Epidermal melanocyte (primary cell): ENCODE measurements around the gene WFDC13.
"Not testable (repeated sequence)": the region's sequence is repeated elsewhere in the genome, so short reads cannot be mapped to it uniquely, and the experiment has no call there.

Experiments used
- DNase-seq: peaks from one replicate; pipeline ENCODE4 v3.0.0; 2011; ENCODE audit warnings: low spot score; ENCODE audit not compliant: insufficient read length

WFDC13 gene, protein sequence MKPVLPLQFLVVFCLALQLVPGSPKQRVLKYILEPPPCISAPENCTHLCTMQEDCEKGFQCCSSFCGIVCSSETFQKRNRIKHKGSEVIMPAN

DNA sequence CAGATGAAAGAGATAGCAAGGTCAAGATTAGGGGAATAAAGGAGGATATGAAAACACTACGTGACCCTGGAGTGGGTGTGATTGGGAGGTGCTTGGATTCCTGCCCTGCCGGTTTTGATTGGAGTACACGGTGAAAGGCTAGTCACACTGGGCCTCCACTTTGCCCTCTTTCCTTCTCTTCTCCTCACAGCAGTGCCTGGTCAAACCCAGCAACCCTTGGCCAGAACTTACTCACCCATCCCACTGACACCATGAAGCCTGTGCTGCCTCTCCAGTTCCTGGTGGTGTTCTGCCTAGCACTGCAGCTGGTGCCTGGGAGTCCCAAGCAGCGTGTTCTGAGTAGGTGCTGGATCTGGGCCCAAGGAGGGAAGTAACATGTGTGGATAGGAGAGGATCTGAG, at the start of gene WFDC13:
Gene WFDC13 (plus strand): TSS at position 166 of the 400 bp plus-strand sequence. CDS start 86 bp downstream, at position 252.
- DNase-seq, result no peak

DNA sequence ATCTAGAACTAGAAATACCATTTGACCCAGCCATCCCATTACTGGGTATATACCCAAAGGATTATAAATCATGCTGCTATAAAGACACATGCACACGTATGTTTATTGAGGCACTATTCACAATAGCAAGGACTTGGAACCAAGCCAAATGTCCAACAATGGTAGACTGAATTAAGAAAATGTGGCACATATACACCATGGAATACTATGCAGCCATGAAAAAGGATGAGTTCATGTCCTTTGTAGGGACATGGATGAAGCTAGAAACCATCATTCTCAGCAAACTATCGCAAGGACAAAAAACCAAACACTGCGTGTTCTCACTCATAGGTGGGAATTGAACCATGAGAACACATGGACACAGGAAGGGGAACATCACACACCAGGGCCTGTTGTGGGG, 44.8 kb upstream of the WFDC13 start:
- not testable (repeated sequence) for DNase-seq

DNA sequence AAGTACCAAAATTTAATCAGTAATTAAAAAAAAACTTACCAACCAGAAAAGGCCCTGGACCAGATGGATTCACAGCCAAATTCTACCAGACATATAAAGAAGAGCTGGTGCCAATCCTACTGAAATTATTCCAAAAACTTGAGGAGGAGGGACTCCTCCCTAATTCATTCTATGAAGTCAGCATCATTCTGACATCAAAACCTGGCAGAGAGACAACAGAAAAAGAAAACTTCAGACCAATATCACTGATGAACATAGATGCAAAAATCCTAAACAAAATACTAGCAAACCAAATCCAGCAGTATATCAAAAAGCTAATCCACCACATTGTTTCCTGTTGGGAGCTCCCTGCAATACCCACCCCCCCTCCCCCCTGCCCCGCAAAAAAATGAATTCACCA, 31.7 kb upstream of the WFDC13 start, which contains the start of gene WFDC11:
Gene WFDC11 (minus strand): TSS at position 101 of the 400 bp plus-strand sequence. CDS start 19,639 bp downstream, outside the sequence.
- no peak for DNase-seq

DNA sequence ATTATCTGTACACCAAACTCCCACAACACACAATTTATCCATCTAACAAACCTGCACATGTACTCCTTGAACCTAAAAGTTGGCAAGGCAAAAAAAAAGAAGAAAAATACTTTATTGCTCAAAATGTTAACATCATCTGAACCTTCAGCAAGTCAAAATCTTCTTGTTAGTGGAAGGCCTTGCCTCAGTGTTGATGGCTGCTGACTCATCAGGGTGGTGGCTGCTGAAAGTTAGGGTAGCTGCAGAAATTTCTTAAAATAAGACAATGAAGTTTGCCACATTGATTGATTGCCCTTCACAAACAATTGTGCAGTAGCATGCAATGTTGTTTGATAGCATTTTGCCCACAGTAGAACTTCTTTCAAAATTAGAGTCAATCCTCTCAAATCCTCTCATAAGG, 29.1 kb upstream of the WFDC13 start:
- DNase-seq, result no peak

DNA sequence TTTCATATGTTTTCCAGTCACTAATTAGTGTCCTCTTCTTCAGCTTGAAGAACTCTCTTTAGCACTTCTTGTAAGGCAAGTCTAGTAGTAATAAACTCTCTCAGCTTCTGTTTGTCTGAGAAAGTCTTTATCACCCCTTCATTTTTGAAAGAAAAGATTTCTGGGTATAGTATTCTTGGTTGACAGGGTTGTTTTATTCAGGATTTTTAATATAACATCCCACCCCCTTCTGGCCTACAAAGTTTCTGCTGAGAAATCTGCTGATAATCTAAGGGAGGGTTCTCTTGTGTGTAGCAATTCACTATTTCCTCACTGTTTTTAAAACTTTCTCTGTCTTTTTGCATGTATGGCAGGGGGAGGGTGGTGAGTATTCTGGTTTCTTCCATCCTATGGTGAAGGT, 22.2 kb upstream of the WFDC13 start:
- no peak for DNase-seq

DNA sequence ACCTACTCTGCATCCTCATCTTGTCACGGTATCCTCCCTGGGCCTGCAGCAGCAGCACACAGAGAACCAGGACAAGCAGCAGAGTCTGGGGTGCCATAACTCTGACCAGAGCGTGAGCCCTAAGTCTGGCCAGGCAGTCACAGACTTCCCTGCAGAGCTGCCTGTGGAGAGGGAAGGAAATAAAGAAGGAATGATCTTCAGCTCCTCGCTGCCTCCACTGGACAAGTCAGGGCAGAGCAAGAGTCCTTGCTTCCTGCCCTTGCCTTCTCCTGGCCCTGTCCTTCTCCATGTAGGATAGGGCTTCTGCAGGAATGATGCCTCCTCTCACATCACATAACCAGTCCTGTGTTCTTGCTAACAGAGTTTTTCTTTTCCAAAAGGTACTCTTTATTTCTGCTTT, 15.9 kb upstream of the WFDC13 start:
- DNase-seq, result no peak

DNA sequence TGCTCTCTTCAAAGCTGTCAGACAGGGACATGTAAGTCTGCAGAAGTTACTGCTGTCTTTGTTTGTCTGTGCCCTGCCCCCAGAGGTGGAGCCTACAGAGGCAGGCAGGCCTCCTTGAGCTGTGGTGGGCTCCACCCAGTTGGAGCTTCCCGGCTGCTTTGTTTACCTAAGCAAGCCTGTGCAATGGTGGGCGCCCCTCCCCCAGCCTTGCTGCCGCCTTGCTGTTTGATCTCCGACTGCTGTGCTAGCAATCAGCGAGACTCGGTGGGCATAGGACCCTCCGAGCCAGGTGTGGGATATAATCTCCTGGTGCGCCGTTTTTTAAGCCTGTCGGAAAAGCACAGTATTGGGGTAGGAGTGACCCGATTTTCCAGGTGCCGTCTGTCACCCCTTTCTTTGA, 8.5 kb upstream of the WFDC13 start:
- not testable (repeated sequence) for DNase-seq

DNA sequence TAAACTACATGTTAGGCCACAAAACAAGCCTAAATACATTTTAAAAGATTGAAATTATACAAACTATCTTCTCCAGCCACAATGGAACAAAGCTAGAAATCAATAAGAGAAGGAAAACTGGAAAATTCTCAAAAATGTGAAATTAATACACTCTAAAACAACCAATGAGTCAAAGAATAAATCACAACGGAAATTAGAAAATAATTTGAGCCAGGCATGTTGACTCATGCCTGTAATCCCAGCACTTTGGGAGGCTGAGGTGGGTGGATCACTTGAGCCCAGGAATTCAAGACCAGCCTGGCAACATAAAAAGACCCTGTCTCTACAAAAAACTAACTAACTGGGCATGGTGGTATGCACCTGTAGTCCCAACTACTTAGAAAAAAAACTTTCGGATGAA, 6.3 kb upstream of the WFDC13 start:
- DNase-seq, result no peak

DNA sequence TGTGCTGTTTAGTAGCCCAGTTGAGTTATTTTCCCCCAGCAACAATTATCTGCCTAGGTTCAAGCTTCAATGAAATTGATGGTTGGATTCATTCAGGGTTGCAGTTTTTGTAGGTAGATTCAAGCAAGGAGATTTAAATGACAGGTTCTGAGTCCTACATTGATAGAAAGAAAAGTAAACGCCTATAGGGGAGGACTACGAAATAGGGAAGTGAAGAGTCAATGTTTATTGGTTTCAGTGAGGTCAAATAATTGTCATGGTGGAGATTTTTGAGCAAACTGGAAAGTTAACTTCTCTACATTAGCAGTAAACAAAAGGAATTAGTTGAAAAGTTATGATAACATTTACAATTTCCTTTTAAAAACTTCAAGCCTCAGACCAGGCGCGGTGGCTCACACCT, 734 bp upstream of the WFDC13 start:
- DNase-seq, result no peak

DNA sequence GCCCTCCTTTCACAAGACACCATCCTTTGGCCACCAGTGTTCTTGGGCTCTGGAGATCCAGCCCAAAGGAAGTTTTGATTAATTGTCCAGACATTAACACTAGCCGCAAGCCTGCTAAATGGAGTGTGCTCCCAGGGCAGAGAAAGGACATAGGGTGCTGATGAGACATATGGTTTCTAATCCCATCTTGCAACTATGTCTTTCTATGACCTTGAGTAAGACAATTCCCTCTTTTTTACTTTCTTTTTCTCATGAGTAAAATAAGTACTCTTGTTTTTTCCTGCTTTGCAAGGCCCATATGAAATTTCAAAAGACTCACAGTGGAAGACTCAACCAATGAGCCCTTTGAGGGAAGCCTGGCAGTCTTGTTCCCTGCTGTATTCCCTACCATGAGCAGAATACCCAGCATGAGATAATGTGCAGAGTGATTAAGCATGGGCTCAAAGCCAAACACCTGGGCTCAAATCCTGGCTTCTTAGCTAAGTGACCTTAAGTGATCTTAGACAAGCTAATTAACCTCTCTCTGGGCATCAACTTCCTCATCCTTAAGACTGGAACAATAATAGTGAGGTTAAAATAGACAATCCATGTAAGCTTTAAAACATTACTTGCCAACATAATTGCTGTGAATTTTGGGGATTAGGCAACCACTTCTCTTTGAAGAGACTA, 3.3 kb downstream of the WFDC13 start, which contains the start of gene WFDC10B:
Gene WFDC10B (minus strand): TSS at position 51 of the 669 bp plus-strand sequence. CDS start 19,027 bp downstream, outside the sequence.
- DNase-seq, result no peak

DNA sequence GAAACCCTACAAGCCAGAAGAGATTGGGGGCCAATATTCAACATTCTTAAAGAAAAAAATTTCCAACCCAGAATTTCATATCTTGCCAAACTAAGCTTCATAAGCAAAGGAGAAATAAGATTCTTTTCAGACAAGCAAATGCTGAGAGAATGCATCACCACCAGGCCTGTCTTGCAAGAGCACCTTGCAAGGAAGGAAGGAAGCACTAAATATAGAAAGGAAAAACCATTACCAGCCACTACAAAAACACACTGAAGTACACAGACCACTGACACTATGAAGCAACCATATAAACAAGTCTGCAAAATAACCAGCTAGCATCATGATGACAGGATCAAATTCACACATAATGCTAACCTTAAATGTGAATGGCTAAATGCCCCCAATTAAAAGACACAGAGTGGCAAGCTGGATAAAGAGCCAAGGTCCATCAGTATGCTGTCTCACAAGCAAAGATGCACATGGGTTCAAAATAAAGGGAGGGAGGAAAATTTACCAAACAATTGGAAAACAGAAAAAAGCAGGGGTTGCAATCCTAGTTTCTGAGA, 14.4 kb downstream of the WFDC13 start:
- DNase-seq, result not testable (repeated sequence)

DNA sequence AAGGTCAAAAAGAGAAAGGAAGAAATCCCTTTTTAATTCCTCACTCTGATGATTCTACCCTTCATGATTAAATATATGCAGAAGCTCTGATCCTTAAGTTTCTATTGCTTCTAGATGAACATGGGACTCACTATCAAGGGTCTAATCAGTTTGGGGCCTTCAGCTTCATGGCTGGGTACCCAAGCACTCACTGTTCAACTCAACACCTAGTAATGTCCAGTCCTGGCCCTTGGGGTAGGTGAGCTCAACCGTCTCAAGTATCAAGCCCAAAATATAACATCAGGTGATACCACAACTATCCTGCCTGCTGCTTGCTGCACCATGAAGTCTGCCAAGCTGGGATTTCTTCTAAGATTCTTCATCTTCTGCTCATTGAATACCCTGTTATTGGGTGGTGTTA, 20.2 kb downstream of the WFDC13 start, which contains the start of gene SPINT4:
Gene SPINT4 (plus strand): TSS at position 301 of the 400 bp plus-strand sequence. CDS start 21 bp downstream, at position 322.
- DNase-seq, result no peak

DNA sequence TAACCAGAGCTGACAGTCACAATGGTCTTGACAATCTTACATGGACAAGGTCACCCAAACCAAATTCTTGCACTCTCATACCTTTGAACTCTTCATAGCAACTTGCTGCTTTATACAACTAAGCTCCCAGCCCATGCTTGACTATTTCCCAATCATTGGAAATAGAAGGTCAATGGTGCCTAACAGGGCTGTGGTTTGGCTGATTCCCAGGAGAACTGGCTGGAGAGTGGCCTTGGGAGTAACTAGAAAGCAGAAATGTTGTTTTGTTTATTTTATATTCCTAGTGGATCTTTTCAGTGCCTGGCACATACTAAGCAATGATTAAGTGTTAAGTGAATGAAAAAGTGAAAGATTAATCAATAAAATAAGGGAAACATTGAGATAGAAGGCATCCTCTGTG, 23.3 kb downstream of the WFDC13 start:
- DNase-seq, result no peak

DNA sequence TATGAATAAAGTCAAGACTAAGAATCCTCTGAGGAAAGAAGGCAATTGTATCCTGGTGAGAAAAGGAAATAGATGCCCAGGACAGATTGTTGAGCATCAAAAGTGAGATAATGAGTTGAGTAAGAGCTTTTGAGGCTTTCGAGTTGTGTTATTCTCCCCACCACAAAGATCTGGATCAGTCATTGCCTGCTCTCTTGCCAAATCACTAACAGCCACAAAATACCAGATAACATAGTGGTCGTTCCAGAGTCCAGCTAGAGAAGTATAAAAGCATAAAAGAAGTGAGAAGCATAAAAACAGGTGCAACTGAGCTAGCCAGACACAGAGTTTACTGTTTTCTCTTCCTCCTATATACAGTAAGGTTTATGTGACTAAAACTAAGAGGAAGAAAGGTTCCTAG, 25.2 kb downstream of the WFDC13 start:
- no peak for DNase-seq

DNA sequence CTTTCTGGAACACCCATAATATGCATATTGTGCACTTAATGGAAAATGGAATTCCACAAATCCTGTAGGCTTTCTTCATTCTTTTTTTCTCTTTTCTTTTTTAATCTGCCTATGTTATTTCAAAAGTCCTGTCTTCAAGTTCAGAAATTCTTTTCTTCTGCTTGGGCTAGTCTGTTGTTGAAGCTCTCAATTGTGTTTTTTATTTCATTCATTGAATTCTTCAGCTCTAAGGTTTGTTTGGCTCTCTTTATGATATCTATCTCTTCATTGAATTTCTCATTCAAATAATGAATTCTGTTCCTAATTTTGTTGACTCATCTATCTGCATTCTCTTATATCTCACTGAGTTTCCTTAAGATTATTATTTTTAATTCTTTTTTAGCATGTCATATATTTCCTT, 30.4 kb downstream of the WFDC13 start:
- no peak for DNase-seq

DNA sequence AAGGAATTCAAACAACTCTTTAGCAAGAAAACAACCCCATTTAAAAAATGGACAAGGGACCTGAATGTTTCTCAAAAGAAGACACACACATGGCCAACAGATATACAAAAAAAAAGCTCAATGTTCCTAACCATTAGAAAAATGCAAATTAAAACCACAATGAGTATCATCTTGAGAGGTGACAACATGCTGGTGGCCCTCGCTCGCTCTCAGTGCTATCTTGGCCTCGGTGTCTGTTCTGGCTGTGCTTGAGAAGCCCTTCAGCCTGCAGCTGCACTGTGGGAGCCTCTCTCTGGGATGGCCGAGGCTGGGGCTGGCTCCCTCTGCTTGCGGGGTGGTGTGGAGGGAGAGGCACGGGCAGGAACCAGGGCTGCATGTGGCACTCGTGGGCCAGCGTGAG, 33.7 kb downstream of the WFDC13 start:
- no peak for DNase-seq

DNA sequence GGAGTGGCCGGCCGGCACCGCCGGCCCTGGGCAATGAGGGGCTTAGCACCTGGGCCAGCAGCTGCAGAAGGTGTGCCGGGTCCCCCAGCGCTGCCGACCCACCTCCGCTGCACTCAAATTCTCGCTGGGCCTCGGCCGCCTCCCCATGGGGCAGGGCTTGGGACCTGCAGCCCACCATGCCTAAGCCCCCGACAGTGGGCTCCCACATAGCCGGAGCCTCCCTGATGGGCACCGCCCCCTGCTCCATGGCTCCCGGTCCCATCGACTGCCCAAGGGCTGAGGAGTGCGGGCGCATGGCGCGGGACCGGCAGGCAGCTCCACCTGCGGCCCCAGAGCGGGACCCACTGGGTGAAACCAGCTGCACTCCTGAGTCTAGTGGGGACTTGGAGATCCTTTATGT, 34.1 kb downstream of the WFDC13 start:
- DNase-seq, result no peak

DNA sequence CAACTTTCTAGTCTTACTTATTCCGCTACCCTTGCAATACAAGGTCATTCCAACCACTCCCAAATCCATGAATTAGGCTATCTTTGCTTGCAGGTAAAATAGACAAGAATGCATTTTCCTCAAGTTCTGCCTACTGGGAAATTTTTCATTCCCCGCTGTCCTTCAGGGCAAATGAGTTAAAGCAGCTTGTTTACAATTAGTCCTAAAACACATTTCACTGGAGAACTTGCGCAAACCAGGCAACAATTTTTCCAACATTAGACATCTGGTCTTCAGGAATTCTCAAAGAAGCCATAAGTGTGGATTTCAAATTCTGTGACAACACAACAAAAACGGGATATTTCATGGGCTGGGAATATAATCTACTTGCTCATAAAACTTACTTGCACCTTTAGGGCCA, 40.8 kb downstream of the WFDC13 start:
- DNase-seq, result no peak

DNA sequence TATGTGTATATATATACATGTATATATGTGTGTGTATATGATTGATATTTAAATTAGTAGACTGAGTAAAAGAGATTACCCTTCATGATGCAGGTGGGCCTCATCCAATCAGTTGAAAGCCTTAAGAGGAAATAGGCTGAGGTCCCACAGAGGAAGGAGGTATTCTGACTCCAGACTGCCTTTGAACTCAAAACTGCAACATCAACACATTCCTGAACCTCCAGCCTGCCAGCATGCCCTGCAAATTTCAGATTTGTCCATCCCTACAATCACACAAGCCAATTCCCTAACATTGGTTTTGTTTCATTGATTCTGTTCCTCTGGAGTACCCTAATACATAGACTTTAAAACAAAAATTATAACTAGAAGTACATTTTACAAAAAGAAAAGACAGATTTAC, 43.2 kb downstream of the WFDC13 start:
- DNase-seq, result no peak

DNA sequence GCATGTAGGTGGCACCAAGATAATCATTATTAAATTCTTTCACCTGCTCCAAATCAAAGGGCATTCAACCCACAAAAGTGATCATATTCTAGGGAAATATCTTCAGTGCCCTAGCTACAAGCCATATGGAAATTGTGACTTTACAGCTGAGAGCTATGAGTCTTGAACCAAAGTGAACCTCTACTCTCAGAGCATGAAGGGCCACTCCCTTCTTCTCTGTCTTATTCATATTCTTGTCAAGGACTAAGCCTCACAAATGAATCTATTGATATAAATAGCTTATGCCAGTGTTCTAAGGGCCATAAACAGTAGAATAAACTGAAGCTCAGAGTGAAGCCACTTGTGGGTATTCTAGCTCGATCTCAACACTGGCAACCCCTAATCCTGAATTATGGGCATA, 49.9 kb downstream of the WFDC13 start:
- DNase-seq, result no peak

DNA sequence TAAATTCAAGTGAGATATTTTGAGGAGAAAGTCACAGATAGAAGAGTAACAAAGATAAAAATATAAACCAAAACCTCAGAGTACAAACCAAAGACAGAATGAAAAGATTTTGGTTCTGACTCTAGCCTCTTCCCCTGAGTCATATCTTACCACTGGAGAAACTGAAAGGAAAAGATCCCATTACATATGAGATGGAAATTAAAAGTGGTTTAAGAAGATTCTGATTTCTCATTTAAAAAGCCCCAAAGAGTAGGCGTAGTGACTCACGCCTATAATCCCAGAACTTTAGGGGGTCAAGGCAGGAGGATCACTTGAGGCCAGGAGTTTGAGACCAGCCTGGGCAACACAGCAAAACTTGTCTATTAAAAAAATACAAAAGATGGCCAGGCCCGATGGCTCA, 50.9 kb downstream of the WFDC13 start:
- no peak for DNase-seq

DNA sequence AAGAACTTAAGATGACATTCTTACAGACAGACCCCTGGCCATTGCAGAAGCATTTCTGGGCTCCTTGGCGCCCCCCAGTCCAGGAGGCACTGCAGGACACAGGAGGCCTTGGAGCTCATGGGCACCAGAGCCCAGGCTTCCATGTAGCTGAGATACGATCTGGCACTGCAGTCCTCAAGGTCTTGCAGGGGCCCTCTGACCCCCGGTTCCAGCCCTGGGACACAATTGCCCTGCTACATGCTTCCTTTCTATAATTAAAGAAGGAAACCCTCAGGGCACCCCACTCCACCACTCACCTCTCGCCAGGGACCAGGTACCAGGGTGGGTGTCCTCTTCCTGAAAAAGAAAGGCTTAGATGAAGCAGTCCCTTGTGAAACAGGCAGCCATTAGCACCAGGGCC, 56.3 kb downstream of the WFDC13 start:
- DNase-seq, result no peak
